ENCODE measurements around the gene TMEM255B. TPM values are rescaled to one million over a fixed set of nuclear protein-coding genes. Genes with fewer than 3 reads are reported as not detected.
"Not testable (repeated sequence)": the region's sequence is repeated elsewhere in the genome, so short reads cannot be mapped to it uniquely, and the experiment has no call there.

Gene TMEM255B
- total and polyA plus RNA-seq, 5 donors from 2014 or later = 0.02 to 1.3 (median 0.11) TPM; not detected in 1

- peak overlapping the region; percentile 35 for H3K4me3 ChIP-seq (ENCODE audit: low read depth, low read length)
- peak overlapping the region; percentile 57 for H3K27ac ChIP-seq (ENCODE audit: insufficient read depth, low read length, poor library complexity, severe bottlenecking)
- peak overlapping the region in 3 of 4 donors; percentile 44 to 75 (median 68) for H3K4me3 Mint-ChIP-seq
- not testable (repeated sequence) for H3K36me3 Mint-ChIP-seq; H3K27me3 ChIP-seq (ENCODE audit: control insufficient read depth, insufficient read depth, low read length); H3K36me3 ChIP-seq (ENCODE audit: control insufficient read depth, insufficient read depth, low read length); H3K9me3 Mint-ChIP-seq; ATAC-seq (ENCODE audit: low read depth in 2 of 2); H3K9me3 ChIP-seq (ENCODE audit: control insufficient read depth in 2 of 2, low read length in 2 of 2)
- H3K27me3 Mint-ChIP-seq = peaks cover 13% of the 10 kb centered on the region
- DNase-seq = peak in 2 of 3 donors; percentile 25 to 43
- peaks cover 11% of the 10 kb centered on the region for H3K4me1 ChIP-seq (ENCODE audit: control insufficient read depth, insufficient read depth, low read length, poor library complexity, severe bottlenecking)
- peak overlapping the region; percentile 59 to 67 (median 60) for H3K27ac Mint-ChIP-seq
- peaks cover 0 to 11% (median 0%) of the 10 kb centered on the region in 4 donors for H3K4me1 Mint-ChIP-seq
These were observed 32.8 kb upstream of the TMEM255B start for GRCh38 chr13:113726106-113726821.

GRCh38 chr13:113726961-113727411 is 32.0 kb upstream of the TMEM255B start:
- Histone ChIP-seq H3K9me3 (ENCODE audit: control insufficient read depth in 2 of 2, low read length in 2 of 2) (no peaks in the 10 kb centered on the region), H3K4me1 (ENCODE audit: control insufficient read depth, insufficient read depth, low read length, poor library complexity, severe bottlenecking) (peaks cover 11% of the 10 kb centered on the region), H3K27ac (ENCODE audit: insufficient read depth, low read length, poor library complexity, severe bottlenecking) (no peak overlapping the region), H3K36me3 (ENCODE audit: control insufficient read depth, insufficient read depth, low read length) (no peaks in the 10 kb centered on the region), H3K4me3 (ENCODE audit: low read depth, low read length) (no peak overlapping the region), H3K27me3 (ENCODE audit: control insufficient read depth, insufficient read depth, low read length) (no peaks in the 10 kb centered on the region)
- H3K9me3 Mint-ChIP-seq = peaks cover 0 to 6% (median 0%) of the 10 kb centered on the region in 7 donors
- no peaks in the 10 kb centered on the region for H3K36me3 Mint-ChIP-seq
- ATAC-seq (ENCODE audit: low read depth in 2 of 2) = no peak
- H3K4me3 Mint-ChIP-seq = peak overlapping the region in 2 of 4 donors; percentile 63 to 68
- peak overlapping the region in 1 of 3 donors; percentile 60 for H3K27ac Mint-ChIP-seq
- no peak for DNase-seq
- peaks cover 13% of the 10 kb centered on the region for H3K27me3 Mint-ChIP-seq
- H3K4me1 Mint-ChIP-seq = peaks cover 0 to 11% (median 0%) of the 10 kb centered on the region in 4 donors

DNA sequence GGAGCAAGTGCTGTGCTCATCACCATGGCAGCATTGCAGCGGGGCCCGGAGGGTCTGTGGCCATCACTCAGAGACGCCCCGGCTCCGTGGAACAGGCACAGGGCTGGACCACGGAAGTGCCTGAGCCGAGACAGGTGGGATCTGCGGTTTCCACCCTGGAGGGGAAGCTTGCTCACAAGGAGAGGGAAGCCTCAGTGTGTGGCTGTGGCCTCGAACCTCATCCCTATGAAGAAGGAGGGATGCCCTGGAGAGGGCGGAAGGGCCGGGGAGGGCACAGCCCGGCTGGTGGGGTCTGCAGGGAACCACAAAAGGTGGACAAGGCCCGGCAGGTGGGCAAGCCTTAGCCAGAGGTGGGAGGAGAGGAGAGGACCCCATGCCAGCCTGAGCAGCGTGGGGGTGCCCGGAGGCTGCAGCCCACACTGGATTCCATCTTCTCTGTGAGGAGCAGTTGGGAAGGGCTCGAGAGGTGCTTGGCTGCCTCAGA is 30.4 kb upstream of the TMEM255B start:
- H3K4me3 Mint-ChIP-seq = peak overlapping the region in 1 of 4 donors; percentile 36
- H3K4me1 Mint-ChIP-seq = peaks cover 0 to 9% (median 0%) of the 10 kb centered on the region in 4 donors
- ATAC-seq (ENCODE audit: low read depth in 2 of 2) (no peak), DNase-seq (no peak)
- Histone ChIP-seq H3K36me3 (ENCODE audit: control insufficient read depth, insufficient read depth, low read length) (no peaks in the 10 kb centered on the region), H3K27ac (ENCODE audit: insufficient read depth, low read length, poor library complexity, severe bottlenecking) (no peak overlapping the region), H3K9me3 (ENCODE audit: control insufficient read depth in 2 of 2, low read length in 2 of 2) (no peaks in the 10 kb centered on the region), H3K27me3 (ENCODE audit: control insufficient read depth, insufficient read depth, low read length) (no peaks in the 10 kb centered on the region), H3K4me3 (ENCODE audit: low read depth, low read length) (no peak overlapping the region), H3K4me1 (ENCODE audit: control insufficient read depth, insufficient read depth, low read length, poor library complexity, severe bottlenecking) (peaks cover 11% of the 10 kb centered on the region)
- no peaks in the 10 kb centered on the region for H3K36me3 Mint-ChIP-seq
- H3K27ac Mint-ChIP-seq = no peak overlapping the region
- peaks cover 0 to 6% (median 0%) of the 10 kb centered on the region in 7 donors for H3K9me3 Mint-ChIP-seq
- H3K27me3 Mint-ChIP-seq = peaks cover 13% of the 10 kb centered on the region

DNA sequence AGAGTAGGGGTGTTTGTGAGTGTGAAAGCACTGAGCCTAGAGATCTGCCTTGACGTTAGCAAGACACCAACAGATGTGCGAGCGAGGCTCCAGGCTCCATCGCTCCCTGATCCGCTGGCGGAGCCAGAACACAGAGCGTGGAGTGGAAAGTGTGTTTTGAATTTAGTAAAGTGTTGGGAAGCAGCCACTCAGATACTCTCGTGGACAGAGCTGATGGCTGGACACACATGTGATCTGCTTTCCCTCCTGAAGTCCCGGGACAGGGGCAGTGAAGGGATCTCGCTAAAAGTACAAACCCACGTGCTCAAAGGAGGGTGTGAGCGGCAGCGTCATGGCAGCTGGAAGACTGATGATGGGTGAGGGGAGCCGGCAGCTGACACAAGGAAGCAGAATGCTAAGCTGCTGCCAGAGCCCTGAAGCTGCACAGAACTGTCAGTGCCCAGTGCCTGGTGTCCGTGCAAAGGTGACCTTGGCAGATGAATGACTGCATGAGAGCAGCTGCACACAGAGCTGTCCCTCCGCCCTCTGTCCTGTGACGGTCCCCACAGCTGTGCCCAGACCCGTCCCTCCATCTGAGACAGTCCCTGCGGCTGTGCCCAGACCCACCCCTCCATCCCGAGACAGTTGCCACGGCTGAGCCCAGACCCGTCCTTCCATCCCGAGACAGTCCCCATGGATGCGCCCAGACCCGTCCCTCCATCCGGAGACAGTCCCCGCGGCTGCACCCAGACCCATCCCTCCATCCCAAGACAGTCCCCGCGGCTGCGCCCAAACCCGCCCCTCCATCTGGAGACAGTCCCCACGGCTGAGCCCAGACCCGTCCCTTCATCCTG is 29.6 kb upstream of the TMEM255B start:
- peak overlapping the region in 2 of 4 donors; percentile 21 to 36 for H3K4me3 Mint-ChIP-seq

GRCh38 chr13:113730258-113730691 is 28.8 kb upstream of the TMEM255B start:
- Histone ChIP-seq H3K36me3 (ENCODE audit: control insufficient read depth, insufficient read depth, low read length) (no peaks in the 10 kb centered on the region), H3K27ac (ENCODE audit: insufficient read depth, low read length, poor library complexity, severe bottlenecking) (no peak overlapping the region), H3K4me1 (ENCODE audit: control insufficient read depth, insufficient read depth, low read length, poor library complexity, severe bottlenecking) (peaks cover 5% of the 10 kb centered on the region), H3K4me3 (ENCODE audit: low read depth, low read length) (no peak overlapping the region), H3K9me3 (ENCODE audit: control insufficient read depth in 2 of 2, low read length in 2 of 2) (no peaks in the 10 kb centered on the region), H3K27me3 (ENCODE audit: control insufficient read depth, insufficient read depth, low read length) (no peaks in the 10 kb centered on the region)
- ATAC-seq (ENCODE audit: low read depth in 2 of 2) (no peak), DNase-seq (no peak)
- Mint-ChIP-seq H3K36me3 (no peaks in the 10 kb centered on the region), H3K4me3 (no peak overlapping the region), H3K27ac (peak overlapping the region in 1 of 3 donors; percentile 48), H3K27me3 (peaks cover 9% of the 10 kb centered on the region), H3K9me3 (peaks cover 0 to 3% (median 0%) of the 10 kb centered on the region in 7 donors), H3K4me1 (peaks cover 0 to 3% (median 0%) of the 10 kb centered on the region in 4 donors)

More for the DNA sequence above, 29.6 kb upstream of the TMEM255B start:
- Mint-ChIP-seq H3K27ac (no peak overlapping the region), H3K36me3 (no peaks in the 10 kb centered on the region), H3K27me3 (peaks cover 13% of the 10 kb centered on the region), H3K9me3 (peaks cover 0 to 3% (median 0%) of the 10 kb centered on the region in 7 donors), H3K4me1 (peaks cover 0 to 6% (median 0%) of the 10 kb centered on the region in 4 donors)
- ATAC-seq (ENCODE audit: low read depth in 2 of 2) (no peak), DNase-seq (no peak)
- H3K4me3 ChIP-seq (ENCODE audit: low read depth, low read length) = no peak overlapping the region
- H3K36me3 ChIP-seq (ENCODE audit: control insufficient read depth, insufficient read depth, low read length) = no peaks in the 10 kb centered on the region
- no peaks in the 10 kb centered on the region for H3K27me3 ChIP-seq (ENCODE audit: control insufficient read depth, insufficient read depth, low read length)
- peaks cover 10% of the 10 kb centered on the region for H3K4me1 ChIP-seq (ENCODE audit: control insufficient read depth, insufficient read depth, low read length, poor library complexity, severe bottlenecking)
- no peak overlapping the region for H3K27ac ChIP-seq (ENCODE audit: insufficient read depth, low read length, poor library complexity, severe bottlenecking)
- no peaks in the 10 kb centered on the region for H3K9me3 ChIP-seq (ENCODE audit: control insufficient read depth in 2 of 2, low read length in 2 of 2)

DNA sequence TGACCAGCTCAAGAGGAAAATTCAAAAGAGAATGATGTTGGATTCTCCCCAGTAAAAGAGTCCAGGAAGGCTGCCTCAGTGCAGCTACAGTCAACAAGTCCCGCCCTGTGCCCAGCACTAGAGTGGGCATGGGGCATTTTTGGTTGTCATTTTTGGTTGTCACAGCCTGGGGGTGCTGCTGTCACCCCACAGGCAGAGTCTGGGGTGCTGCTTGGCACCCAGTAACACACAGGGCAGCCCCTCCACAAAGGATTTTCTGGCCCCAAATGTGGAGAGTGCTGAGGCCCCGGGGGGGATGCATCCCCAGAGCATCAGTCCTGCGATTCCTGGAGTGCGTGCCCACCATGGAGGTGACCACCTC is 28.2 kb upstream of the TMEM255B start:
- Histone ChIP-seq H3K27ac (ENCODE audit: insufficient read depth, low read length, poor library complexity, severe bottlenecking) (no peak overlapping the region), H3K36me3 (ENCODE audit: control insufficient read depth, insufficient read depth, low read length) (no peaks in the 10 kb centered on the region), H3K4me1 (ENCODE audit: control insufficient read depth, insufficient read depth, low read length, poor library complexity, severe bottlenecking) (peaks cover 5% of the 10 kb centered on the region), H3K27me3 (ENCODE audit: control insufficient read depth, insufficient read depth, low read length) (no peaks in the 10 kb centered on the region), H3K9me3 (ENCODE audit: control insufficient read depth in 2 of 2, low read length in 2 of 2) (no peaks in the 10 kb centered on the region), H3K4me3 (ENCODE audit: low read depth, low read length) (no peak overlapping the region)
- no peak for DNase-seq
- H3K36me3 Mint-ChIP-seq = no peaks in the 10 kb centered on the region
- ATAC-seq (ENCODE audit: low read depth in 2 of 2) = no peak
- no peak overlapping the region for H3K4me3 Mint-ChIP-seq
- peaks cover 0 to 3% (median 0%) of the 10 kb centered on the region in 4 donors for H3K4me1 Mint-ChIP-seq
- peaks cover 9% of the 10 kb centered on the region for H3K27me3 Mint-ChIP-seq
- H3K27ac Mint-ChIP-seq = no peak overlapping the region
- peaks cover 0 to 3% (median 0%) of the 10 kb centered on the region in 7 donors for H3K9me3 Mint-ChIP-seq

DNA sequence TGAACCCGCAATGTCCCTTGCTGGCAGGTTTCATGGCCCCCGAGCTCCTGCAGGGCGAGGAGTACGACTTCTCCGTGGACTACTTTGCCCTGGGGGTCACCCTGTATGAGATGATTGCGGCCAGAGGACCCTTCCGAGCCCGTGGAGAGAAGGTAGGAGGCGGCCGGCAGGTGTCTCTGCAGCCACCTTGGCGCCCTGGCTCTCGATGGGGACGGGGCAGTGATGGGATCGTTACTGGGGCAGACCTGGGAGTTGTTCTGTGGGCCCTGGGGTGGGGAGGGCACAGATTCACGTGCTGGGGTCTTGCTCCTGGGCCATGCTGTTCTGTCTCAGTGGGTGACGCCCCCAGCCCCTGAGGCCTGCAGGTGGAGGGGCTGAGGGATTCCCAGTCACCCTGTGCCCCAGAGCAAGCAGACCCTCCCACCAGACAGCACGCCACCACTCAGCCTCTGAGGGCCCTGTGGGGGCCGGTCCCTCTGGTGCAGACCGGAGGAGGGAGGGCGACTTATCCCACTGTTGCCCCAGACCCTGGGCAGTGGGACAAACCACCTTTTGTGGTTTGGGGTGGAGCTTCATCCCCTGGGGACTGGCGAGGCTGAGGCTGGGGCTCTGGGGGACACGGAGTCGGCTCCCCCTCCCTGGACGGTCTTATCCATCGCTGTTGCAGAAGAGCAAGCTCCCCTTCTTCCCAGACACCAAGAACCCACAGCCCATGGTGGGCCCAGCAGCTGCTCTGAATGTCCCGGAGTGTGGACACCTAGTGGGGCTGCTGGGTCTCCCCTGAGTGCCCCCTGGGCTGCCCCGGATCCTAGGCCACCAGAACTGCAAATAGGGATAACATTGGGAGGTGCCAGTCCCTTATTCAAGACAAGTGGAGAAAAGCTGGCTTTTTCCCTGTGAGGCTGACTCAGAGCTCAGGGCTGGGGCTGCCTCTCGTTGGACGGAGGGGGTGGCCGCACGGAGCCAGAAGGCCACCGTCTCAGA is 27.5 kb upstream of the TMEM255B start:
- Histone ChIP-seq H3K4me1 (ENCODE audit: control insufficient read depth, insufficient read depth, low read length, poor library complexity, severe bottlenecking) (peaks cover 3% of the 10 kb centered on the region), H3K27ac (ENCODE audit: insufficient read depth, low read length, poor library complexity, severe bottlenecking) (no peak overlapping the region), H3K36me3 (ENCODE audit: control insufficient read depth, insufficient read depth, low read length) (no peaks in the 10 kb centered on the region), H3K27me3 (ENCODE audit: control insufficient read depth, insufficient read depth, low read length) (no peaks in the 10 kb centered on the region), H3K4me3 (ENCODE audit: low read depth, low read length) (no peak overlapping the region), H3K9me3 (ENCODE audit: control insufficient read depth in 2 of 2, low read length in 2 of 2) (no peaks in the 10 kb centered on the region)
- Mint-ChIP-seq H3K9me3 (peaks cover 0 to 3% (median 0%) of the 10 kb centered on the region in 7 donors), H3K36me3 (no peaks in the 10 kb centered on the region), H3K27me3 (peaks cover 9% of the 10 kb centered on the region), H3K27ac (no peak overlapping the region), H3K4me3 (no peak overlapping the region), H3K4me1 (peaks cover 0 to 3% (median 0%) of the 10 kb centered on the region in 4 donors)
- ATAC-seq (ENCODE audit: low read depth in 2 of 2) (no peak), DNase-seq (no peak)
